Retinal pigment epithelial cell (primary cell): Measurements from ENCODE around the gene CTSO.
"Not testable (repeated sequence)": the region's sequence is repeated elsewhere in the genome, so short reads cannot be mapped to it uniquely, and the experiment has no call there.

Source experiments
- DNase-seq: peaks from one replicate; pipeline ENCODE4 v3.0.0-alpha.2; 2010; ENCODE audit warnings: low read depth
- H3K4me3 ChIP-seq: 2 replicates; pipeline ENCODE4 v1.5.1; 2011; ENCODE audit warnings: mild to moderate bottlenecking, low read length, control low read depth, moderate library complexity
- CTCF ChIP-seq: conservative IDR thresholded peaks from 2 replicates; pipeline ENCODE4 v1.5.1; 2011; ENCODE audit warnings: low read depth, low read length, control low read depth, inconsistent platforms

The CTSO gene

GRCh38 chr4:155943605-155944291 is 9.9 kb downstream of the CTSO start:
- no peak for TF ChIP-seq CTCF
- no peak for DNase-seq
- H3K4me3 ChIP-seq, result no peak overlapping the region

GRCh38 chr4:155941820-155942219 is 11.8 kb downstream of the CTSO start:
- DNase-seq, result no peak
- TF ChIP-seq CTCF, result no peak
- no peak overlapping the region for H3K4me3 ChIP-seq

- DNase-seq, result peak; percentile 47
- TF ChIP-seq CTCF, result no peak
- no peak overlapping the region for H3K4me3 ChIP-seq
Measured at GRCh38 chr4:155941085-155941790, 12.4 kb downstream of the CTSO start.

GRCh38 chr4:155935389-155935986 is 18.2 kb downstream of the CTSO start:
- no peak overlapping the region for H3K4me3 ChIP-seq
- DNase-seq, result no peak
- no peak for TF ChIP-seq CTCF

- DNase-seq, H3K4me3 ChIP-seq: not testable (repeated sequence)
Measured at GRCh38 chr4:155934634-155935033, 19.0 kb downstream of the CTSO start.

- DNase-seq, result no peak
- no peak overlapping the region for H3K4me3 ChIP-seq
- no peak for TF ChIP-seq CTCF
Measured at GRCh38 chr4:155931634-155932033, 22.0 kb downstream of the CTSO start.

- no peak for DNase-seq
- H3K4me3 ChIP-seq, result no peak overlapping the region
- no peak for TF ChIP-seq CTCF
Measured at GRCh38 chr4:155930330-155930729, 23.3 kb downstream of the CTSO start.
